ES-I3 (cell line): ENCODE data around the gene CPVL.

ENCODE experiments used
- H3K36me3 ChIP-seq: 2 replicates; pipeline ENCODE4 v1.6.1; 2013; ENCODE audit warnings: mild to moderate bottlenecking, low read length, control low read depth, moderate library complexity; ENCODE audit not compliant: insufficient read depth
- H3K4me1 ChIP-seq: 2 replicates; pipeline ENCODE4 v1.6.1; 2013; ENCODE audit warnings: mild to moderate bottlenecking, control low read depth, low read length; ENCODE audit not compliant: insufficient read depth
- H3K9ac ChIP-seq: 2 replicates; pipeline ENCODE4 v1.6.1; 2013; ENCODE audit warnings: low read depth, mild to moderate bottlenecking, low read length, moderate library complexity
- H3K9me3 ChIP-seq: 2 replicates; pipeline ENCODE4 v1.6.1; 2013; ENCODE audit warnings: mild to moderate bottlenecking, low read length, moderate library complexity; ENCODE audit not compliant: control insufficient read depth, insufficient read depth

Gene CPVL

GRCh38 chr7:28954946-28955345 lies 191.4 kb downstream of the CPVL start:
- no peaks in the 10 kb centered on the region for H3K36me3 ChIP-seq
- no peak overlapping the region for H3K9ac ChIP-seq
- peaks cover 4% of the 10 kb centered on the region; the same call in 1 of the 2 replicates for H3K9me3 ChIP-seq
- no peaks in the 10 kb centered on the region for H3K4me1 ChIP-seq

GRCh38 chr7:28954471-28954870 lies 191.9 kb downstream of the CPVL start:
- Histone ChIP-seq H3K9me3 (peaks cover 7% of the 10 kb centered on the region; the same call in 1 of the 2 replicates), H3K36me3 (no peaks in the 10 kb centered on the region), H3K4me1 (no peaks in the 10 kb centered on the region), H3K9ac (no peak overlapping the region)

GRCh38 chr7:28953633-28954032 lies 192.7 kb downstream of the CPVL start:
- Histone ChIP-seq H3K4me1 (no peaks in the 10 kb centered on the region), H3K9ac (no peak overlapping the region), H3K9me3 (peaks cover 7% of the 10 kb centered on the region; the same call in 1 of the 2 replicates), H3K36me3 (no peaks in the 10 kb centered on the region)
